Measurements from ENCODE around the gene TAF11L14.

TAF11L14 gene

GRCh38 chr5:17680737-17681136 lies 46.5 kb downstream of the TAF11L14 start:
- DNase-seq = no peak

Data from stimulated activated CD4-positive, alpha-beta T cell treated with anti-CD3 and anti-CD28 coated beads, Interleukin-4, amount 100 ng/mL, for 24 hours (primary cell).